WTC11 (cell line): ENCODE results near the gene SPR. TPM values are rescaled to one million over a fixed set of nuclear protein-coding genes. Genes with fewer than 3 reads are reported as not detected.
A peak's percentile ranks its signal among the peaks of the same experiment; 100 is the strongest.

Experiments used
- ATAC-seq: fragments of 200-7000 bp; cut with Tn5 transposase; 2 replicates; pipeline ENCODE4 v1.10.0; 2021; ENCODE audit warnings: mild to moderate bottlenecking, moderate library complexity
- CTCF ChIA-PET: fragments of 300-600 bp; sonication (Branson Sonifier 250); formaldehyde crosslinking; loops from one replicate; lab custom pipeline; 2021; ENCODE audit warnings: antibody characterized with exemption; lab: Charles Lee
- POLR2A ChIA-PET: fragments of 350-600 bp; sonication (Branson Sonifier 250); formaldehyde crosslinking; loops from one replicate; lab custom pipeline; 2021; ENCODE audit warnings: antibody characterized with exemption; lab: Charles Lee
- DNase-seq: peaks from one replicate; pipeline ENCODE4 v3.0.0; 2021; ENCODE audit warnings: low spot score
- H3K27ac Mint-ChIP-seq: 2 replicates; pipeline ENCODE4 v1.8.0; 2021; ENCODE audit warnings: mixed read lengths
- H3K27me3 Mint-ChIP-seq: 2 replicates; pipeline ENCODE4 v1.8.0; 2021; ENCODE audit warnings: low read depth, mild to moderate bottlenecking, moderate library complexity, mixed read lengths
- H3K36me3 Mint-ChIP-seq: 2 replicates; pipeline ENCODE4 v1.8.0; 2021; ENCODE audit warnings: mixed read lengths
- H3K4me1 Mint-ChIP-seq: 2 replicates; pipeline ENCODE4 v1.8.0; 2022; ENCODE audit warnings: mixed read lengths
- H3K4me3 Mint-ChIP-seq: 2 replicates; pipeline ENCODE4 v1.8.0; 2021; ENCODE audit warnings: mild to moderate bottlenecking, moderate library complexity, mixed read lengths
- H3K9me3 Mint-ChIP-seq: 2 replicates; pipeline ENCODE4 v1.8.0; 2021; ENCODE audit warnings: mixed read lengths
- ATF1 ChIP-seq: sonication (generic); formaldehyde crosslinking; IDR thresholded peaks from 2 replicates; pipeline ENCODE4 v1.8.1; 2023; ENCODE audit warnings: mild to moderate bottlenecking, moderate library complexity, missing genetic modification reagents
- ATF3 ChIP-seq: sonication (generic); formaldehyde crosslinking; conservative IDR thresholded peaks from 2 replicates; pipeline ENCODE4 v1.8.1; 2022; ENCODE audit warnings: mild to moderate bottlenecking, missing genetic modification reagents
- CREB1 ChIP-seq: sonication (generic); formaldehyde crosslinking; IDR thresholded peaks from 2 replicates; pipeline ENCODE4 v1.8.0; 2023; ENCODE audit warnings: mild to moderate bottlenecking, missing genetic modification reagents
- CTCF ChIP-seq: fragments of 200-600 bp; IDR thresholded peaks from 2 replicates; pipeline ENCODE4 v1.8.0; 2022; ENCODE audit warnings: antibody characterized with exemption
- E2F5 ChIP-seq: sonication (generic); formaldehyde crosslinking; IDR thresholded peaks from 2 replicates; pipeline ENCODE4 v1.8.1; 2022; ENCODE audit warnings: mild to moderate bottlenecking, moderate library complexity, missing genetic modification reagents
- EMX1 ChIP-seq: fragments of 250-450 bp; sonication (Bioruptor Pico); IDR thresholded peaks from 2 replicates; pipeline ENCODE4 v1.8.0; 2021; ENCODE audit warnings: mild to moderate bottlenecking
- ESRRA ChIP-seq: sonication (generic); formaldehyde crosslinking; IDR thresholded peaks from 2 replicates; pipeline ENCODE4 v1.8.1; 2022; ENCODE audit warnings: mild to moderate bottlenecking, missing genetic modification reagents, borderline replicate concordance
- FOXJ3 ChIP-seq: sonication (generic); formaldehyde crosslinking; IDR thresholded peaks from 2 replicates; pipeline ENCODE4 v1.9.0; 2021; ENCODE audit warnings: missing genetic modification reagents, mild to moderate bottlenecking, borderline replicate concordance
- FOXK1 ChIP-seq: sonication (generic); formaldehyde crosslinking; IDR thresholded peaks from 2 replicates; pipeline ENCODE4 v1.8.0; 2022; ENCODE audit warnings: mild to moderate bottlenecking, moderate library complexity, missing genetic modification reagents
- GABPB1 ChIP-seq: sonication (generic); formaldehyde crosslinking; IDR thresholded peaks from 2 replicates; pipeline ENCODE4 v1.8.1; 2023; ENCODE audit warnings: mild to moderate bottlenecking, missing genetic modification reagents
- GRHL2 ChIP-seq: fragments of 250-450 bp; sonication (Bioruptor Pico); IDR thresholded peaks from 2 replicates; pipeline ENCODE4 v1.8.0; 2022; ENCODE audit warnings: mild to moderate bottlenecking, moderate library complexity; ENCODE audit not compliant: insufficient replicate concordance, severe bottlenecking
- HMGA2 ChIP-seq: fragments of 250-450 bp; sonication (Bioruptor Pico); IDR thresholded peaks from 2 replicates; pipeline ENCODE4 v1.4.0; 2021; ENCODE audit warnings: mild to moderate bottlenecking, moderate library complexity
- KAT7 ChIP-seq: sonication (generic); formaldehyde crosslinking; IDR thresholded peaks from 2 replicates; pipeline ENCODE4 v1.8.1; 2023; ENCODE audit warnings: missing genetic modification reagents, mild to moderate bottlenecking, borderline replicate concordance
- MAX ChIP-seq: sonication (generic); formaldehyde crosslinking; IDR thresholded peaks from 2 replicates; pipeline ENCODE4 v1.8.0; 2022; ENCODE audit warnings: mild to moderate bottlenecking, missing genetic modification reagents
- MLX ChIP-seq: sonication (generic); formaldehyde crosslinking; IDR thresholded peaks from 2 replicates; pipeline ENCODE4 v1.8.1; 2023; ENCODE audit warnings: mild to moderate bottlenecking, missing genetic modification reagents, moderate library complexity
- MXD4 ChIP-seq: fragments of 250-450 bp; sonication (Bioruptor Pico); IDR thresholded peaks from 2 replicates; pipeline ENCODE4 v1.8.0; 2021; ENCODE audit warnings: mild to moderate bottlenecking, moderate library complexity, borderline replicate concordance
- NR1H2 ChIP-seq: sonication (generic); formaldehyde crosslinking; IDR thresholded peaks from 2 replicates; pipeline ENCODE4 v1.9.0; 2021; ENCODE audit warnings: mild to moderate bottlenecking, moderate library complexity, missing genetic modification reagents
- NR2C2 ChIP-seq: sonication (generic); formaldehyde crosslinking; IDR thresholded peaks from 2 replicates; pipeline ENCODE4 v1.8.0; 2022; ENCODE audit warnings: mild to moderate bottlenecking, missing genetic modification reagents
- NR3C1 ChIP-seq: sonication (generic); formaldehyde crosslinking; conservative IDR thresholded peaks from 2 replicates; pipeline ENCODE4 v1.8.1; 2023; ENCODE audit warnings: low read depth, mild to moderate bottlenecking, missing genetic modification reagents
- TEAD1 ChIP-seq: sonication (generic); formaldehyde crosslinking; IDR thresholded peaks from 2 replicates; pipeline ENCODE4 v1.8.0; 2022; ENCODE audit warnings: mild to moderate bottlenecking, missing genetic modification reagents
- USF1 ChIP-seq: sonication (generic); formaldehyde crosslinking; IDR thresholded peaks from 2 replicates; pipeline ENCODE4 v1.8.0; 2022; ENCODE audit warnings: mild to moderate bottlenecking, missing genetic modification reagents
- ZBTB21 ChIP-seq: sonication (generic); formaldehyde crosslinking; IDR thresholded peaks from 2 replicates; pipeline ENCODE4 v1.8.1; 2023; ENCODE audit warnings: mild to moderate bottlenecking, missing genetic modification reagents, borderline replicate concordance
- ZNF121 ChIP-seq: sonication (generic); formaldehyde crosslinking; IDR thresholded peaks from 2 replicates; pipeline ENCODE4 v1.8.0; 2023; ENCODE audit warnings: missing genetic modification reagents
- ZNF138 ChIP-seq: sonication (generic); formaldehyde crosslinking; conservative IDR thresholded peaks from 2 replicates; pipeline ENCODE4 v1.8.1; 2022; ENCODE audit warnings: mild to moderate bottlenecking, moderate library complexity, missing genetic modification reagents
- ZNF317 ChIP-seq: sonication (generic); formaldehyde crosslinking; IDR thresholded peaks from 2 replicates; pipeline ENCODE4 v1.8.1; 2023; ENCODE audit warnings: low read depth, mild to moderate bottlenecking, moderate library complexity, missing genetic modification reagents, borderline replicate concordance
- ZNF425 ChIP-seq: fragments of 250-450 bp; sonication (Bioruptor Pico); conservative IDR thresholded peaks from 2 replicates; pipeline ENCODE4 v1.9.0; 2021; ENCODE audit warnings: mild to moderate bottlenecking
- ZNF671 ChIP-seq: fragments of 250-450 bp; sonication (Bioruptor Pico); IDR thresholded peaks from 2 replicates; pipeline ENCODE4 v1.8.0; 2021; ENCODE audit warnings: mild to moderate bottlenecking
- total RNA-seq: library from RNA; stranded (reverse); gene quantifications from 3 replicates; pipeline ENCODE4 v1.2.3, GENCODE V29; 2021

SPR gene
- total RNA-seq, 1 experiment from 2014 or later, result 9.4 TPM

GRCh38 chr2:72859831-72860262 is 27.4 kb upstream of the SPR start:
- no peaks in the 10 kb centered on the region for H3K36me3 Mint-ChIP-seq
- H3K27ac Mint-ChIP-seq, result no peak overlapping the region
- H3K4me1 Mint-ChIP-seq, result peaks cover 29% of the 10 kb centered on the region
- POLR2A ChIA-PET, result no interaction called here
- CTCF ChIA-PET, result interaction anchor here (0.6 to 5.0 kb wide), 17 partner anchors 9 to 418 kb away, joined by 3 to 55 read pairs (median 4); partner anchors contain the start of gene SPR
- peaks cover 12% of the 10 kb centered on the region for H3K27me3 Mint-ChIP-seq
- H3K4me3 Mint-ChIP-seq, result no peak overlapping the region
- ATAC-seq, result peak; percentile 70
- TF ChIP-seq EMX1 (CRISPR knock-in tag) (no peak), CTCF (peak; percentile 54)
- no peaks in the 10 kb centered on the region for H3K9me3 Mint-ChIP-seq
- peak; percentile 78 for DNase-seq

GRCh38 chr2:72862239-72862988 is 24.8 kb upstream of the SPR start:
- peaks cover 20% of the 10 kb centered on the region for H3K4me1 Mint-ChIP-seq
- peak; percentile 92 for ATAC-seq
- no peak overlapping the region for H3K27ac Mint-ChIP-seq
- POLR2A ChIA-PET, result interaction anchor here (0.6 to 1.0 kb wide), 3 partner anchors 47 to 1162 kb away, joined by 3 to 10 read pairs (median 3); no protein-coding TSS in a partner anchor
- DNase-seq, result peak; percentile 96
- peak overlapping the region; percentile 73 for H3K4me3 Mint-ChIP-seq
- H3K36me3 Mint-ChIP-seq, result no peaks in the 10 kb centered on the region
- CTCF ChIA-PET, result interaction anchor here (0.6 to 5.0 kb wide), 68 partner anchors 8 to 1287 kb away, joined by 3 to 55 read pairs (median 4); partner anchors contain the start of genes EMX1, PRADC1 and SPR
- peaks cover 16% of the 10 kb centered on the region for H3K27me3 Mint-ChIP-seq
- H3K9me3 Mint-ChIP-seq, result no peaks in the 10 kb centered on the region
- no peak for TF ChIP-seq ATF3 (CRISPR knock-in tag)
- no peak for TF ChIP-seq NR1H2 (CRISPR knock-in tag)
- TF ChIP-seq MAX (CRISPR knock-in tag), result peak; percentile 46
- no peak for TF ChIP-seq ESRRA (CRISPR knock-in tag)
- TF ChIP-seq NR3C1 (CRISPR knock-in tag), result no peak
- no peak for TF ChIP-seq USF1
- no peak for TF ChIP-seq ZNF317
- TF ChIP-seq HMGA2 (CRISPR knock-in tag), result no peak
- TF ChIP-seq KAT7 (CRISPR knock-in tag), result no peak
- no peak for TF ChIP-seq ATF1 (CRISPR knock-in tag)
- TF ChIP-seq FOXJ3 (CRISPR knock-in tag), result no peak
- no peak for TF ChIP-seq MLX (CRISPR knock-in tag)
- no peak for TF ChIP-seq ZNF121
- TF ChIP-seq ZNF671 (CRISPR knock-in tag), result no peak
- TF ChIP-seq ZNF425 (CRISPR knock-in tag), result no peak
- TF ChIP-seq NR2C2, result no peak
- peak; percentile 48; the same call in 1 of the 2 replicates for TF ChIP-seq ZNF138
- TF ChIP-seq MXD4 (CRISPR knock-in tag), result no peak
- no peak for TF ChIP-seq FOXK1
- no peak for TF ChIP-seq GRHL2 (CRISPR knock-in tag)
- no peak for TF ChIP-seq E2F5 (CRISPR knock-in tag)
- no peak for TF ChIP-seq GABPB1 (CRISPR knock-in tag)
- no peak for TF ChIP-seq CREB1 (CRISPR knock-in tag)
- TF ChIP-seq ZBTB21, result peak; percentile 84; the same call in 1 of the 2 replicates
- TF ChIP-seq TEAD1 (CRISPR knock-in tag), result no peak
